Measurements from ENCODE around the gene CNNM4. TPM values are rescaled to one million over a fixed set of nuclear protein-coding genes. Genes with fewer than 3 reads are reported as not detected.
A peak's percentile ranks its signal among the peaks of the same experiment; 100 is the strongest.

Gene CNNM4
- total and polyA plus RNA-seq, 2 donors = 2.4 to 3.1 TPM

DNA sequence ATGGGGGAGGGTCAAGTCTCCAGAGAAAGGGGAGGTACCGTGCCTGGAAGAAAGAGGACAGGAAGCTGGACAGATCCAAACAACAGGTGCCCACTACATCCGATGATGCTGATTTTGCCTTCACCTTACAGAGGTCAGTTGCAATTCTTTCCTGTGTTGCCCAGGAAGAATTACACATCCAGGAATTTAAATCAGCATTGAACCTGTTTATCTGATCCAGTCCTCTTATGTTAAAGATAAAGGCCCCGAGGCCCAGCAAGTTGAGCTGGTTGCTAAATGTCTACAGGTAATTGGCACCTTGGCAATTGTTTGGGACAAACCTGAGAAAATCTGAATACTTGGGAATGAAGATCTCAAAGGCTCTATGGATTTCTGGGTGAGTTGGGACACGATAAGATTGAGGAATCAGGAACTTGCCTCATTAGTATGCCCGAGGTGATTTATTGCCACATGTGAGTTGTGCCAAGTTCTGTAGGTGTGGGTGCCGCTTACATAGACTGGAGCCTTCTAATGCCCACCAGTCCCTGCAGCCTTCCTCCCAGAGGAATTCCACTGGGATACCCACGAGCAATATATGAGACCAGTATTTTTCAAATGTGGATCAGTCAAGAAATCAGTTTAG, 6.9 kb upstream of the CNNM4 start:
- Histone ChIP-seq H3K36me3 (ENCODE audit: control insufficient read depth in 2 of 2, insufficient read depth in 2 of 2, low read length in 1 of 2) (no peaks in the 10 kb centered on the region), H3K27ac (ENCODE audit: low read depth in 1 of 2, low read length in 1 of 2) (no peak overlapping the region), H3K9me3 (ENCODE audit: control insufficient read depth in 2 of 2, insufficient read depth in 1 of 2, low read length in 1 of 2) (no peaks in the 10 kb centered on the region), H3K4me3 (ENCODE audit: low read length in 2 of 2) (no peak overlapping the region), H3K27me3 (ENCODE audit: control insufficient read depth in 2 of 2, insufficient read depth in 1 of 2, low read length in 1 of 2) (no peaks in the 10 kb centered on the region), H3K4me1 (ENCODE audit: control insufficient read depth in 2 of 2, insufficient read depth in 2 of 2, low read length in 2 of 2) (no peaks in the 10 kb centered on the region)
- WGBS = 74% methylated on average over 7 of the region's 7 CpGs
- DNase-seq (ENCODE audit: low read depth in 6 of 9, low spot score in 9 of 9) = no peak

GRCh38 chr2:96754317-96754716, 6.4 kb upstream of the CNNM4 start:
- H3K27me3 ChIP-seq (ENCODE audit: control insufficient read depth in 2 of 2, insufficient read depth in 1 of 2, low read length in 1 of 2) = no peaks in the 10 kb centered on the region
- no peak overlapping the region for H3K4me3 ChIP-seq (ENCODE audit: low read length in 2 of 2)
- no peaks in the 10 kb centered on the region for H3K4me1 ChIP-seq (ENCODE audit: control insufficient read depth in 2 of 2, insufficient read depth in 2 of 2, low read length in 2 of 2)
- no peak for DNase-seq (ENCODE audit: low read depth in 6 of 9, low spot score in 9 of 9)
- no peak overlapping the region for H3K27ac ChIP-seq (ENCODE audit: low read depth in 1 of 2, low read length in 1 of 2)
- H3K36me3 ChIP-seq (ENCODE audit: control insufficient read depth in 2 of 2, insufficient read depth in 2 of 2, low read length in 1 of 2) = no peaks in the 10 kb centered on the region
- H3K9me3 ChIP-seq (ENCODE audit: control insufficient read depth in 2 of 2, insufficient read depth in 1 of 2, low read length in 1 of 2) = no peaks in the 10 kb centered on the region

GRCh38 chr2:96756788-96757476, 3.8 kb upstream of the CNNM4 start:
- peaks cover 11 to 21% of the 10 kb centered on the region in 2 donors for H3K4me1 ChIP-seq (ENCODE audit: control insufficient read depth in 2 of 2, insufficient read depth in 2 of 2, low read length in 2 of 2)
- H3K36me3 ChIP-seq (ENCODE audit: control insufficient read depth in 2 of 2, insufficient read depth in 2 of 2, low read length in 1 of 2) = no peaks in the 10 kb centered on the region
- 98% methylated on average over 5 of the region's 5 CpGs for WGBS
- DNase-seq (ENCODE audit: low read depth in 6 of 9, low spot score in 9 of 9) = no peak
- H3K27ac ChIP-seq (ENCODE audit: low read depth in 1 of 2, low read length in 1 of 2) = no peak overlapping the region
- no peaks in the 10 kb centered on the region for H3K27me3 ChIP-seq (ENCODE audit: control insufficient read depth in 2 of 2, insufficient read depth in 1 of 2, low read length in 1 of 2)
- no peaks in the 10 kb centered on the region for H3K9me3 ChIP-seq (ENCODE audit: control insufficient read depth in 2 of 2, insufficient read depth in 1 of 2, low read length in 1 of 2)
- no peak overlapping the region for H3K4me3 ChIP-seq (ENCODE audit: low read length in 2 of 2)

DNA sequence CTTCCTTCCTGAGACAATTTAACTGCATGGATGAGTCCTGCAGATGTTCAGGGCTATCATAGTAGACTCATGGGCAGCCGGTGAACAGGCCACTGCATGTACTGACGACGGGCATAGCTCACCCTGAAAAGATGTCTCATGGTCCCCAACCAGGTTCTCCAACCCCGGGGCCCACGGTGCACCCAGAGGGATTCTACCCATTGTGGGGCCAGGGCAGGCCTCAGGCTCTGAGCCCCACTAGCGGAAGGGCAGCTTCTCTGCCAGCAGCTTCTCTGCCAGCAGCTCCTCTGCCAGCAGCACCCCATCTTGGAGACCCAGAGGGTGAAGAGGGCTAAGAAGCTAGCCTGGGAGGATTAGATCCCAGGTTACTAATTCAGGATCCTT, 3.2 kb upstream of the CNNM4 start:
- H3K4me3 ChIP-seq (ENCODE audit: low read length in 2 of 2) = no peak overlapping the region
- H3K27ac ChIP-seq (ENCODE audit: low read depth in 1 of 2, low read length in 1 of 2) = no peak overlapping the region
- DNase-seq (ENCODE audit: low read depth in 6 of 9, low spot score in 9 of 9) = no peak
- 98% methylated on average over 6 of the region's 6 CpGs for WGBS
- no peaks in the 10 kb centered on the region for H3K9me3 ChIP-seq (ENCODE audit: control insufficient read depth in 2 of 2, insufficient read depth in 1 of 2, low read length in 1 of 2)
- no peaks in the 10 kb centered on the region for H3K36me3 ChIP-seq (ENCODE audit: control insufficient read depth in 2 of 2, insufficient read depth in 2 of 2, low read length in 1 of 2)
- no peaks in the 10 kb centered on the region for H3K27me3 ChIP-seq (ENCODE audit: control insufficient read depth in 2 of 2, insufficient read depth in 1 of 2, low read length in 1 of 2)
- H3K4me1 ChIP-seq (ENCODE audit: control insufficient read depth in 2 of 2, insufficient read depth in 2 of 2, low read length in 2 of 2) = peaks cover 17 to 27% of the 10 kb centered on the region in 2 donors

DNA sequence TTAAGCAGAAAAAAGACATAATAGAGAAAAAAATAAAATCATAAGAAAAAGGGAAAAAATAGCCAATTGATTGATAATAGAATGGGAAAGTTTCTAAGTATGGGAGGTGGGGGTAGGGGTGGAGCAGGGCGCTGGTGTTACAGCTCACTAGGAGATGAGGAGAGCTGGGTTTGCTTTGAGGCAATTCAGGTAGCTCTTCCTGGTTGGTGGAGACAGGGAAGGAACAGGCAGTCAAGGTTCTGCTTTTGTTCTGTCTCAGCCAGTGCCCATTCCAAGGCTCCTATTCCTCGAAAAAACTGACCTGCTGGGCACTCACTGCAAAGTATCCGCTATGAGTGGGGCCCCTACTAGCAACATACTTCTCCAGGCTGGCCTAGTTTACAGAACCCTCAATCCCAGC, 1.7 kb upstream of the CNNM4 start:
- H3K36me3 ChIP-seq (ENCODE audit: control insufficient read depth in 2 of 2, insufficient read depth in 2 of 2, low read length in 1 of 2) = no peaks in the 10 kb centered on the region
- 82% methylated on average over 3 of the region's 3 CpGs for WGBS
- no peak overlapping the region for H3K4me3 ChIP-seq (ENCODE audit: low read length in 2 of 2)
- H3K27me3 ChIP-seq (ENCODE audit: control insufficient read depth in 2 of 2, insufficient read depth in 1 of 2, low read length in 1 of 2) = no peaks in the 10 kb centered on the region
- peaks cover 30 to 42% of the 10 kb centered on the region in 2 donors for H3K4me1 ChIP-seq (ENCODE audit: control insufficient read depth in 2 of 2, insufficient read depth in 2 of 2, low read length in 2 of 2)
- H3K9me3 ChIP-seq (ENCODE audit: control insufficient read depth in 2 of 2, insufficient read depth in 1 of 2, low read length in 1 of 2) = no peaks in the 10 kb centered on the region
- no peak overlapping the region for H3K27ac ChIP-seq (ENCODE audit: low read depth in 1 of 2, low read length in 1 of 2)
- DNase-seq (ENCODE audit: low read depth in 6 of 9, low spot score in 9 of 9) = no peak

GRCh38 chr2:96759548-96759947, 1.2 kb upstream of the CNNM4 start:
- peaks cover 33 to 47% of the 10 kb centered on the region in 2 donors for H3K4me1 ChIP-seq (ENCODE audit: control insufficient read depth in 2 of 2, insufficient read depth in 2 of 2, low read length in 2 of 2)
- H3K9me3 ChIP-seq (ENCODE audit: control insufficient read depth in 2 of 2, insufficient read depth in 1 of 2, low read length in 1 of 2) = no peaks in the 10 kb centered on the region
- 98% methylated on average over 4 of the region's 4 CpGs for WGBS
- H3K27ac ChIP-seq (ENCODE audit: low read depth in 1 of 2, low read length in 1 of 2) = no peak overlapping the region
- no peaks in the 10 kb centered on the region for H3K36me3 ChIP-seq (ENCODE audit: control insufficient read depth in 2 of 2, insufficient read depth in 2 of 2, low read length in 1 of 2)
- H3K4me3 ChIP-seq (ENCODE audit: low read length in 2 of 2) = no peak overlapping the region
- no peaks in the 10 kb centered on the region for H3K27me3 ChIP-seq (ENCODE audit: control insufficient read depth in 2 of 2, insufficient read depth in 1 of 2, low read length in 1 of 2)
- DNase-seq (ENCODE audit: low read depth in 6 of 9, low spot score in 9 of 9) = no peak

GRCh38 chr2:96760986-96761832, 507 bp downstream of the CNNM4 start:
- peaks cover 33 to 48% of the 10 kb centered on the region in 2 donors for H3K4me1 ChIP-seq (ENCODE audit: control insufficient read depth in 2 of 2, insufficient read depth in 2 of 2, low read length in 2 of 2)
- H3K36me3 ChIP-seq (ENCODE audit: control insufficient read depth in 2 of 2, insufficient read depth in 2 of 2, low read length in 1 of 2) = no peaks in the 10 kb centered on the region
- H3K4me3 ChIP-seq (ENCODE audit: low read length in 2 of 2) = peak overlapping the region; percentile 56 to 84
- DNase-seq (ENCODE audit: low read depth in 6 of 9, low spot score in 9 of 9) = peak in 4 of 9 donors; percentile 55 to 76 (median 70)
- no peaks in the 10 kb centered on the region for H3K9me3 ChIP-seq (ENCODE audit: control insufficient read depth in 2 of 2, insufficient read depth in 1 of 2, low read length in 1 of 2)
- 27% methylated on average over 59 of the region's 59 CpGs for WGBS
- peak overlapping the region in 1 of 2 donors; percentile 72 for H3K27ac ChIP-seq (ENCODE audit: low read depth in 1 of 2, low read length in 1 of 2)
- no peaks in the 10 kb centered on the region for H3K27me3 ChIP-seq (ENCODE audit: control insufficient read depth in 2 of 2, insufficient read depth in 1 of 2, low read length in 1 of 2)

DNA sequence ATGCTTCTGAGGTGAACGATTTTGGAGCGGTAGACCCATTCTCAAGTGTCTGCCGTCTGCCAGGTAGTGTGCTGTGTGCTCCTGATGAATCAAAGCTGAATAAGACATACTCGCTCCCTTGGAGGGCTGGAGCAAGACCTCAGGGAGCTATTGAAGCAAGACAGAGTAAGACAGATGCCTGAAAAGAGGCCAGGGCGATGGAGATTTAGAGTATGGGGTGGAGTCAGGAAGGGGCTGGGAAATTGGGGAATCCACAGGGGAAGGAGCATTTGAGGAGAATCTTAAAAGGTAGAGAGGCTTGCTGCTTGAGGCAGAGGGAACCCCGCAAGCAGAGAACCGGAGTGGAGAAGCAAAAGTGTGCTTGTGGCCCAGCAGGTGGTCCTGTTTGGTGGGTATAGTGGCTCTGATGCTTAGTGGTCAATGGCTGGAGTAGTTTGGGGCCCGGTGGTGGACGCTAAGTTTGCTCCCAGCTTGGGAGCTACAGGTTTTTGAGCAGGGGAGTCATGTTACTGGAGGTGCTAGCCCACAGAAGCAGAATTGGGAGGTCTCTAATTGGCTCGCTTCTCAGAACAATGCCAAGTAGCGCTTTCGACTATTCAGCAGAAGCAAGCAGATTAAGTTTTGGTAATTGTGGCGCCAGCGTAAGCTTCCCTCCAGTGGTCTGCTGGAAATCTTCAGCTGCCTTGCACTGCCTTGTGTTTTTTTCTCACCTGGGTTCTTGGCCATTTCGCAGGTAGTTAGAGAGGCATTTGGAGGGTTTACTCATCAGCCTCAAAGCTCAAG, 2.0 kb downstream of the CNNM4 start:
- peak in 1 of 9 donors; percentile 47 for DNase-seq (ENCODE audit: low read depth in 6 of 9, low spot score in 9 of 9)
- Histone ChIP-seq H3K4me1 (ENCODE audit: control insufficient read depth in 2 of 2, insufficient read depth in 2 of 2, low read length in 2 of 2) (peaks cover 33 to 48% of the 10 kb centered on the region in 2 donors), H3K9me3 (ENCODE audit: control insufficient read depth in 2 of 2, insufficient read depth in 1 of 2, low read length in 1 of 2) (no peaks in the 10 kb centered on the region), H3K36me3 (ENCODE audit: control insufficient read depth in 2 of 2, insufficient read depth in 2 of 2, low read length in 1 of 2) (no peaks in the 10 kb centered on the region), H3K27me3 (ENCODE audit: control insufficient read depth in 2 of 2, insufficient read depth in 1 of 2, low read length in 1 of 2) (no peaks in the 10 kb centered on the region), H3K4me3 (ENCODE audit: low read length in 2 of 2) (peak overlapping the region; percentile 9 to 38), H3K27ac (ENCODE audit: low read depth in 1 of 2, low read length in 1 of 2) (peak overlapping the region in 1 of 2 donors; percentile 43)
- WGBS = 16% methylated on average over 15 of the region's 15 CpGs
